CD4-positive, alpha-beta memory T cell (primary cell): Measurements from ENCODE around the gene FOXF1. TPM values are rescaled to one million over a fixed set of nuclear protein-coding genes. Genes with fewer than 3 reads are reported as not detected.

Experiments
- CTCF ChIA-PET: fragments of 350-600 bp; sonication (Branson Sonifier 250); formaldehyde crosslinking; loops from one replicate; lab custom pipeline; 2021; ENCODE audit warnings: inconsistent platforms; ENCODE audit not compliant: partially characterized antibody; lab: Charles Lee
- POLR2A ChIA-PET: fragments of 350-600 bp; sonication (Branson Sonifier 250); formaldehyde crosslinking; loops from one replicate; lab custom pipeline; 2021; ENCODE audit not compliant: partially characterized antibody; lab: Charles Lee
- DNase-seq, 5 donors: peaks; one replicate each; pipeline versions ENCODE4 v3.0.0 to v3.0.0-alpha.2; 2020 to 2022; ENCODE audit warnings: mixed read lengths in 1 of 5
- H3K27ac ChIP-seq: one replicate; pipeline ENCODE4 v1.7.0; 2013; ENCODE audit warnings: low read depth, low read length
- H3K27me3 ChIP-seq: 2 replicates; pipeline ENCODE4 v1.7.0; 2013; ENCODE audit warnings: mild to moderate bottlenecking, low read length, moderate library complexity; ENCODE audit not compliant: insufficient read depth
- H3K36me3 ChIP-seq: 2 replicates; pipeline ENCODE4 v1.7.0; 2013; ENCODE audit warnings: mild to moderate bottlenecking, low read length, moderate library complexity; ENCODE audit not compliant: insufficient read depth
- H3K4me1 ChIP-seq: 2 replicates; pipeline ENCODE4 v1.7.0; 2013; ENCODE audit warnings: mild to moderate bottlenecking, low read length, moderate library complexity; ENCODE audit not compliant: insufficient read depth
- H3K4me3 ChIP-seq, 2 donors: one replicate each; pipeline ENCODE4 v1.7.0; 2013; ENCODE audit warnings: low read length in 2 of 2, mild to moderate bottlenecking in 1 of 2
- H3K9me3 ChIP-seq, 2 donors: one replicate each; pipeline ENCODE4 v1.7.0; 2013; ENCODE audit warnings: low read length in 2 of 2, control low read depth in 1 of 2; ENCODE audit not compliant: control insufficient read depth in 1 of 2
- H3K27ac Mint-ChIP-seq, 7 donors: one replicate each; pipeline ENCODE4 v1.8.0; 2020 to 2021; ENCODE audit warnings: mixed read lengths in 7 of 7, mild to moderate bottlenecking in 6 of 7, inconsistent platforms in 3 of 7, moderate library complexity in 3 of 7
- H3K27me3 Mint-ChIP-seq, 2 donors: one replicate each; pipeline ENCODE4 v1.8.0; 2020 to 2021; ENCODE audit warnings: mixed read lengths in 2 of 2
- H3K36me3 Mint-ChIP-seq, 2 donors: one replicate each; pipeline ENCODE4 v1.8.0; 2020 to 2021; ENCODE audit warnings: mixed read lengths in 2 of 2, inconsistent platforms in 1 of 2, mild to moderate bottlenecking in 1 of 2
- H3K4me1 Mint-ChIP-seq, 4 donors: one replicate each; pipeline ENCODE4 v1.8.0; 2020 to 2021; ENCODE audit warnings: mixed read lengths in 4 of 4, mild to moderate bottlenecking in 1 of 4
- H3K4me3 Mint-ChIP-seq, 8 donors: one replicate each; pipeline ENCODE4 v1.8.0; 2020 to 2021; ENCODE audit warnings: mixed read lengths in 8 of 8, mild to moderate bottlenecking in 7 of 8, moderate library complexity in 6 of 8, inconsistent platforms in 3 of 8
- H3K9me3 Mint-ChIP-seq, 8 donors: one replicate each; pipeline ENCODE4 v1.8.0; 2020 to 2021; ENCODE audit warnings: mixed read lengths in 8 of 8, mild to moderate bottlenecking in 5 of 8, inconsistent platforms in 3 of 8, moderate library complexity in 1 of 8
- intact Hi-C: fragments of 100-400 bp; cut with micrococcal nuclease; formaldehyde crosslinking; loops from one replicate; pipeline ENCODE4 v1.15.1; 2023
- polyA plus RNA-seq, 2 donors: library from polyadenylated mRNA; unstranded; fragments of 300-500 nt; fragmentation: Illumina TruSeq; gene quantifications; one replicate each; pipeline ENCODE4 v1.2.3, GENCODE V29; 2021
- total RNA-seq, 2 experiments: library from RNA; stranded (reverse); gene quantifications; one replicate each; pipeline ENCODE4 v1.2.3, GENCODE V29; 2021

FOXF1 gene
- total and polyA plus RNA-seq, 4 experiments from 2014 or later, result not detected

DNA sequence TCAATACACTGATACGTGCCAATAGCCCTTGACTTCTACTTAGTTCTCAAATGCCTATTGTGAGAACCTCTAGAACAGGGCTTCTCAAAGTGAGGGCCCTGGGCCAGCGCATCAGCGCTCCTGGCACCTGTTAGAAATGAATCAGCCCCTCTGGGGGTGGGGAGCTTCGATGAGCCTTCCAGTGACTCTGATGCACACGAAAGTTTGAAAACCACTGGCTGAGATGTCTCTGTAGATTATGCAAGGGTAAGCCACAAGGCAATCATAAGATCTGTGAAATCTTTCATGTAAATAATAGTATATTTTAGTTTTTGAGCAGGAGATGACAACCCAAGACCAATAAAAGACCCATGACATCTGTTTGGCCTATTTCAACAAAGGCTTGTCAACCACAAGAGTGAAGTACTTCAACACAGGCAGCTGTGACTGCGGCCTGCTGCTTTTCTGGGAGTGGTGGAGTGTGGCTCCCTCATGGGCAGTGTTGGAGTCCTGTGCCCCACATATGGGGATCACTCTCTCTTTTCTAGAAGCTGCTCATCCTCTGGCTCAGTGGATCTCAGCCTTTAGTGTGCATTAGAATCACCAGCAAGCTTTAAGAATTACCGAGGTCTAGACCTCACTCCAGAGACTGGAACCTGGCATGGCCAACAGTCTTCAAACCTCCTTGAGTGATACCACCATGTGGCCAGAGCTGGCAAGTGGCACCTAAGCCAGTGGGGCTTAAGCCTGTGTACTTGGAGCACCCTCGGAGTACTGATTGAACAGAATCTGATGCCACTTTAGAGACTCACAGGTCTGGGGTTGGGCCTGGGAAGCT lies 39.0 kb downstream of the FOXF1 start:
- POLR2A ChIA-PET, result no interaction called here
- Histone ChIP-seq H3K27me3 (no peaks in the 10 kb centered on the region), H3K36me3 (peaks cover 7% of the 10 kb centered on the region), H3K27ac (no peak overlapping the region), H3K9me3 (no peaks in the 10 kb centered on the region), H3K4me1 (peaks cover 4% of the 10 kb centered on the region), H3K4me3 (no peak overlapping the region)
- intact Hi-C loops, result no loop called here
- Mint-ChIP-seq H3K9me3 (no peaks in the 10 kb centered on the region), H3K4me3 (no peak overlapping the region), H3K27ac (no peak overlapping the region), H3K36me3 (peaks cover 36 to 55% of the 10 kb centered on the region in 2 donors), H3K4me1 (peaks cover 9 to 19% (median 16%) of the 10 kb centered on the region in 4 donors), H3K27me3 (no peaks in the 10 kb centered on the region)
- CTCF ChIA-PET, result interaction anchor here (1.2 to 1.6 kb wide), 2 partner anchors 15 to 1087 kb away, joined by 3 read pairs; no protein-coding TSS in a partner anchor
- DNase-seq, result no peak

DNA sequence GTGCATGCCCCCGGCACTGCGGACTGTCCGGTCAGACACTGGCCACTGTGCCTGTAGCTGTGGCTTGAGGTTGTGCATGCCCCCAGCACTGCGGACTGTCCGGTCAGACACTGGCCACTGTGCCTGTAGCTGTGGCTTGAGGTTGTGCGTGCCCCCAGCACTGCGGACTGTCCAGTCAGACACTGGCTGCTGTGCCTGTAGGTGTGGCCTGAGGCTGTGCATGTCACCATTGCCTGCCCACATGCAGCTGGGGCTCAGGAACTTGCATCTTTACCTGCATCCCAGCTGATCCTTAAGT lies 39.5 kb downstream of the FOXF1 start:
- Mint-ChIP-seq H3K4me3 (no peak overlapping the region), H3K4me1 (peaks cover 12 to 24% (median 18%) of the 10 kb centered on the region in 4 donors), H3K9me3 (no peaks in the 10 kb centered on the region), H3K36me3 (peaks cover 31 to 50% of the 10 kb centered on the region in 2 donors), H3K27ac (no peak overlapping the region), H3K27me3 (no peaks in the 10 kb centered on the region)
- no peak overlapping the region for H3K27ac ChIP-seq
- H3K36me3 ChIP-seq, result peaks cover 7% of the 10 kb centered on the region
- ChIA-PET CTCF (interaction anchor here (1.2 to 1.6 kb wide), 2 partner anchors 15 to 1087 kb away, joined by 3 read pairs; no protein-coding TSS in a partner anchor), POLR2A (no interaction called here)
- no peak for DNase-seq
- H3K9me3 ChIP-seq, result no peaks in the 10 kb centered on the region
- no peaks in the 10 kb centered on the region for H3K27me3 ChIP-seq
- H3K4me1 ChIP-seq, result peaks cover 7% of the 10 kb centered on the region
- H3K4me3 ChIP-seq, result no peak overlapping the region
- intact Hi-C loops, result no loop called here

DNA sequence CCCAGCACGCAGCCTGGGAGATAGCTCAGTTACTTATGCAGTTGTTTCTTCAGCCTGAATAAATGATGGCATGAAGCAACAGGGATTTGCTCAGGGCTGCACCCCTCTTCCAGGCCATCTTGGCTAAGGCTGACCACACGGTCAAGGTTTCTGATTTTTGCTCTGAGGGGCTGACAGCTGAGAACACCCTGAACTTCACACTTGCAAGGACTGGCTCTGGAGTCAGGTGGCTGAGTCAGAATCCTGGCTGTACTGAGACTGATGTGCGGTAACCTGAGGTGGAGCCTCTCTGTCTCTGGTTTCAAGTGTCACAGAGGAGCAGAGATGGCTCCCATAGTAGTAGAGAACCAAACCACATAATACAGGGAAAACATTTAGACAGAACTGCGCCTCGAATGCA lies 40.0 kb downstream of the FOXF1 start:
- DNase-seq, result no peak
- Mint-ChIP-seq H3K4me1 (peaks cover 14 to 28% (median 19%) of the 10 kb centered on the region in 4 donors), H3K27me3 (no peaks in the 10 kb centered on the region), H3K4me3 (no peak overlapping the region), H3K27ac (no peak overlapping the region), H3K9me3 (peaks cover 0 to 2% (median 0%) of the 10 kb centered on the region in 8 donors), H3K36me3 (peaks cover 26 to 50% of the 10 kb centered on the region in 2 donors)
- Histone ChIP-seq H3K36me3 (peaks cover 7% of the 10 kb centered on the region), H3K9me3 (no peaks in the 10 kb centered on the region), H3K27ac (no peak overlapping the region), H3K4me3 (no peak overlapping the region), H3K27me3 (no peaks in the 10 kb centered on the region), H3K4me1 (peaks cover 7% of the 10 kb centered on the region)
- ChIA-PET POLR2A (interaction anchor here (0.9 kb wide), 1 partner anchor 11 kb away, joined by 3 read pairs; no protein-coding TSS in a partner anchor), CTCF (interaction anchor here (1.2 to 1.6 kb wide), 2 partner anchors 14 to 1086 kb away, joined by 3 read pairs; no protein-coding TSS in a partner anchor)
- intact Hi-C loops, result no loop called here

DNA sequence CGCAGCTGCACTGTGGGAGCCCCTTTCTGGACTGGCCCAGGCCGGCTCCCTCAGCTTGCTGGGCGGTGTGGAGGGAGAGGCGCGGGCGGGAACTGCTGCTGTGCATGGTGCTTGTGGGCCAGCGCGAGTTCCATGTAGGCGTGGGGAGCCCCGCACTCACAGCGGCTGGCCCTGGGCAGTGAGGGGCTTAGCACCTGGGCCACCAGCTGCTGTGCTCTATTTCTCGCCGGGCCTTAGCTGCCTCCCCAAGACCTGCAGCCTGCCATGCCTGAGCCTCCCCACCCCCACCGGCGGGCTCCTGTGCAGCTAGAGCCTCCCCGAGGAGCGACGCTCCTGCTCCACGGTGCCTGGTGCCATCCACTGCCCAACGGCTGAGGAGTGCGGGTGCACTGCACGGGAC lies 43.0 kb downstream of the FOXF1 start:
- CTCF ChIA-PET, result no interaction called here
- Histone ChIP-seq H3K9me3 (no peaks in the 10 kb centered on the region), H3K27ac (no peak overlapping the region), H3K27me3 (no peaks in the 10 kb centered on the region), H3K36me3 (peaks cover 4% of the 10 kb centered on the region), H3K4me1 (peaks cover 14% of the 10 kb centered on the region), H3K4me3 (no peak overlapping the region)
- H3K27ac Mint-ChIP-seq, result peak overlapping the region in 2 of 7 donors; percentile 97 to 98
- POLR2A ChIA-PET, result no interaction called here
- peaks cover 0 to 2% of the 10 kb centered on the region in 2 donors for H3K27me3 Mint-ChIP-seq
- intact Hi-C loops, result no loop called here
- peaks cover 0 to 2% (median 0%) of the 10 kb centered on the region in 8 donors for H3K9me3 Mint-ChIP-seq
- H3K4me3 Mint-ChIP-seq, result peak overlapping the region in 4 of 8 donors; percentile 91 to 96 (median 94)
- H3K36me3 Mint-ChIP-seq, result peaks cover 10 to 24% of the 10 kb centered on the region in 2 donors
- peaks cover 14 to 38% (median 23%) of the 10 kb centered on the region in 4 donors for H3K4me1 Mint-ChIP-seq
- no peak for DNase-seq

DNA sequence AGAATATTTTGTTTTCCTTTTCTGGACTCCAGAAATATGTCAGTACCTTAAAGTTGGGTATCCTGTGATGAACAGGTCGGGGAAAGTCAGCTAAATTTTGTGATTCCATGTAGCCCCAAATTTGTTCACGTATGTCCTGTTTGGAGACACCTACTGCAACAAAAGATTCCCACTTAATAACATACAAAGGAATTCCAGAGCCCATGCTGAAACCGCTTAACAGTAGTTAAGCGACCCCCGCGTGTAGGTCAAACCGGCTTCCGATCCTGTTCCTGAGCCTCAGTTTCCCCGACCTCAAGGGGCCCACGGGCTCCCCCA lies 44.2 kb downstream of the FOXF1 start:
- Histone ChIP-seq H3K27me3 (no peaks in the 10 kb centered on the region), H3K27ac (peak overlapping the region; percentile 87), H3K36me3 (peaks cover 4% of the 10 kb centered on the region), H3K4me3 (peak overlapping the region; percentile 53 to 87), H3K9me3 (no peaks in the 10 kb centered on the region), H3K4me1 (peaks cover 14% of the 10 kb centered on the region)
- peaks cover 14 to 38% (median 23%) of the 10 kb centered on the region in 4 donors for H3K4me1 Mint-ChIP-seq
- DNase-seq, result no peak
- ChIA-PET POLR2A (interaction anchor here (1.3 kb wide), 1 partner anchor 10 kb away, joined by 6 read pairs; no protein-coding TSS in a partner anchor), CTCF (interaction anchor here (1.6 kb wide), 1 partner anchor 10 kb away, joined by 5 read pairs; no protein-coding TSS in a partner anchor)
- H3K36me3 Mint-ChIP-seq, result peaks cover 9 to 23% of the 10 kb centered on the region in 2 donors
- peak overlapping the region; percentile 95 to 99 (median 98) for H3K27ac Mint-ChIP-seq
- intact Hi-C loops, result no loop called here
- peaks cover 0 to 2% (median 0%) of the 10 kb centered on the region in 8 donors for H3K9me3 Mint-ChIP-seq
- H3K27me3 Mint-ChIP-seq, result peaks cover 2 to 3% of the 10 kb centered on the region in 2 donors
- peak overlapping the region; percentile 83 to 96 (median 93) for H3K4me3 Mint-ChIP-seq

DNA sequence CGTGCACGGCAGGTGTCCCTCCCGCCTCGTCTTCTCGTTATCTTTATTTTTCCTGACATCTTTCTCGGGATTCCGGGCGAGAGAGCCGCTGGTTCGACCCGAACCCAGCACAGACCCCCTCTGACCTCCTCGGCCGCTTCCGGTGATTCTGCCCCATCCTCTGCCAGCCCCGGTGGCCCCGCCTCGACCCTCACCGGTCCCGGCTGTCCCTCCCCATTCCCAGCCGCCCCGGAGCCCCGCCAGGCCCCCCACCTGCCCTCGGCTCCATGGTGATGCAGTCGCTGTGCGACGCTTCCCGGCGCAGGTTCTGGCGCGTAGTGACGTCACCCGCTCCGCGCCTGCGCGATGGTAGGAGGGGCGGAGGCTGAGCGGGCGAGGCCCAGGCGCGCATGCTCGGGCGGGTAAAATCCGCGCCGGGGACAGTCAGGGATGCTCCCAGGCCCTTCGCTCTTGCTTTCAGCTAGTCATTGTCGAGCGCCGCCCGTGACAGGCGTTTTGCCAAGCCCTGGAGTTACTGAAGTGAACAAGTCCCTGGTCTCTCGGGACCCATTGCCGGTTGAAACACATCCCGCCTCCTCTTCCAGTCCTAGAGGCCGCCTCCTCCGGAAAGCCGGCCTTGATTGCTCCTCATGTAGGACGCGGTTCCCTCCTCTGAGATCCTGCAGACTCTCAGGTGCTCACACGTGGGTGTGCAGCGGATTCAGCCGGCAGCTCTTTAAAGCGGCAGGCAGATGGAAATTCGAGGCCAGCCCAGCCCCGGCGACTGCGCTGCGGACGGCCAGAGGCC lies 44.8 kb downstream of the FOXF1 start, which contains the start of gene MTHFSD:
Gene MTHFSD, minus strand, starts transcription at position 319 of the 787 bp plus-strand sequence. Its CDS starts 51 bp downstream, at position 268.
- peak within 1 kb of the TSS; percentile 83 to 96 (median 93) for H3K4me3 Mint-ChIP-seq
- Histone ChIP-seq H3K27me3 (no peaks in the 10 kb centered on the region), H3K36me3 (peaks cover 4% of the 10 kb centered on the region), H3K27ac (peak within 1 kb of the TSS; percentile 87), H3K4me3 (peak within 1 kb of the TSS; percentile 53 to 87), H3K9me3 (no peaks in the 10 kb centered on the region), H3K4me1 (peaks cover 14% of the 10 kb centered on the region)
- POLR2A ChIA-PET, result interaction anchor here (0.9 to 1.3 kb wide), 2 partner anchors 9 to 839 kb away, joined by 3 to 6 read pairs; no protein-coding TSS in a partner anchor
- peaks cover 2 to 4% of the 10 kb centered on the region in 2 donors for H3K27me3 Mint-ChIP-seq
- peak within 1 kb of the TSS; percentile 95 to 99 (median 98) for H3K27ac Mint-ChIP-seq
- peaks cover 9 to 23% of the 10 kb centered on the region in 2 donors for H3K36me3 Mint-ChIP-seq
- DNase-seq, result peak; percentile 89 to 98 (median 95)
- CTCF ChIA-PET, result interaction anchor here (1.6 kb wide), 1 partner anchor 10 kb away, joined by 5 read pairs; no protein-coding TSS in a partner anchor
- peaks cover 0 to 2% (median 0%) of the 10 kb centered on the region in 8 donors for H3K9me3 Mint-ChIP-seq
- peaks cover 14 to 38% (median 23%) of the 10 kb centered on the region in 4 donors for H3K4me1 Mint-ChIP-seq
- intact Hi-C loops, result no loop called here
